Kidney glomerular epithelial cell (primary cell): ENCODE data around the gene ERBB2.
"Not testable (repeated sequence)": the region's sequence is repeated elsewhere in the genome, so short reads cannot be mapped to it uniquely, and the experiment has no call there.

Experiments used
- DNase-seq: peaks from one replicate; lab custom pipeline; 2025; lab: John Stamatoyannopoulos, UW

The ERBB2 gene

DNA sequence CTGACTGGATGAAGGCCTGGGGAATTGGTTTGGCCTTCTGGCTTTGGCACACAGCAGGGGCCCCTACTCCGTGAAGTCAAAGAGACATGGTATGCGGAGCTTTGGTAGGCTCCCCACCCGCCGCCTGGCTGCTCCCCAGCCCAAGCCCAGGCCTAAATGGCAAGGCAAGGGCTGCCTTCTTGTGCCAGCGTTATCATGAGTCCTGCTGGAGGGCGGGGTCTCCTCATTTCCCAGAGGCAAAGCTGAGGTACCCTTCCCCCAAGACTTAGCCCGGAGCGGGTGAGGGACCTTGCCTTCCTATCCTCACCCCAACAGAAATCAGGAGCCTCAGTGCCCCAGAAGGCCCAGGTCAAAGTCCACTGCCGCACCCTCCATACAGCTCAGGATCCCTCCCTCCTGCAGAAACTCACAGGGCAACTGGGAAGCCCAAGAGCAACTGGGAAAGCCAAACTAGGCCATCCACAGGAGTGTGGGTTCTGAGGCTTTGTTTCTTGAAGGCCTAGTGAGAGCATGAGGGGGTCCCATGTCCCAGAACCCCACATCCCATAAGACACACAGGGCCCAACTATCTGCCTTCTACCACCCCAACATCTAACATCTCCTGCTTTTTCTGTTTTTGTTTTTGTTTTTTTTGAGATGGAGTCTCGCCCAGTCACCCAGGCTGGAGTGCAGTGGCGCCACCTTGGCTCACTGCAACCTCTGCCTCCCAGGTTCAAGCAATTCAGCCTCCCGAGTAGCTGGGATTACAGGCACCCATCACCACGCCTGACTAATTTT is 21.3 kb upstream of the ERBB2 start:
- no peak for DNase-seq

- no peak for DNase-seq
Measured at GRCh38 chr17:39679521-39680192, 20.2 kb upstream of the ERBB2 start.

DNA sequence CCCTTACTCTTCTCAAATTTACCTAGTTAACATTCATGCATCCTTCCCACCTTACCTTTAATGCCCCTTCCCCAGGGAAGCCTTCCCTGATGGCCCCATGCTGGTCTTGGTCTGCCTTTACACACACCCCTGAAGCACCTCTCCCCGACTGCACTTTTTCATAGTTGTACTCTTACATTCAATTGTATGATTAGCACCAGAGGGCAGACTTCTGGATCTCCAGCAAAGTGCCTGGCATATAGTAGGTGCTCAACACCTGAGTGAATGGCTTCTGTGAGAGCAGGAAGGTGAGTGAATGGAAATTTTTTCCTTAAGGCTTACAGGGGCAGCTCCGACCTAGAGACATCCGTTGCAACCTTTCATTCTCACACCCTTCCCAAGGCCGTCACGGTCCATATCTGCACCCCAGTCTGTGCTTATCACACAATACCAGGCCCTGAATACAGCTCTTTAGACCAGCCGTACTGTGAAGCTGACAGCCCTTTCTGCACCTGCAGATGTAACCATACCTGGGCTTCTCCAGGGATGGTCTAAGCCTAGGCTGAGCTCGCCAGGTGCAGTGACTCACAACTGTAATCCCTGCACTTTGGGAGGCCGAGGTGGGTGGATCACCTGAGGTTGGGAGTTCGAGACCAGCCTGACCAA is 16.4 kb upstream of the ERBB2 start:
- DNase-seq: no peak

DNA sequence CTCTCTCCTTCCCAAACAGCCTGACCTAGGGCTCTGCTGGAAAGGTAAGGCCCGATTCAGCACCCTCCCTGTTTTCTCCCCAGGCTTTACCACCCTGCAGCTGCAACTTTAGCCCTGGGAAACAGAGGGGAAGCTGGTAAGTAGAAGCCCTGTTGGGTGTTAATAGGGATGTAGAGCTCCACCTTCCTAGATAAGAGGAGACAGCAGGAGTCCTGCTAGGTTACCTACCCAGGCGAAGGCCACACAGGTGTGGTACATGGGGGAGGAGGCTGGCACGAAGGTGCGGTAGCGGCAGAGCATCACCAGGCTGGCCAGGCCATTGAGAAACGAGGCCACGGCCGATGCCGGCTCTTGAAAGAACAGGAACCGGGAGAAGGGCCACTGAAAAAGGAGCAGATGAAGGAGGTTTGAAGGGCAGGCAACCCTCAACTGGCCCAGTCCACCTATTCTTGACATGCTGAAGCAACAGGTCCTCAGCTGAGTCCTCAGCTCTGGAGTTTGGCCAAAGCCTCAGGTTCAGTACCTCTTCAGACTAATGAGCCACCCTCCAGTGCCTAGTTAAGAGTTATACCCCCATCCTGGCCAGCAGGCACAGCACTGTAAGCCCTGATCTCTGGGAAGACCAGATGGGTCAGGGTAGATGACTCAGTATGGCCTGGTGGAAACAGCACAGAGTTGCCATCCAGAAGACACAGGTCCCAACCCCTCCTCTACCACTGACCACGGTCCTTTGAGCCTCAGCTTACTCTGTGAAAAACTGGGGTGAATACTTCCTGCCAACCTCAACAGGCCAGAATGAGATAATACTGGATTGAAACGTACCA is 15.3 kb upstream of the ERBB2 start:
- DNase-seq: no peak

GRCh38 chr17:39687101-39687545 is 12.7 kb upstream of the ERBB2 start:
- DNase-seq: no peak

- DNase-seq: peak; percentile 90
Measured at GRCh38 chr17:39687546-39688474, 12.1 kb upstream of the ERBB2 start, which contains the start of gene PGAP3. Gene PGAP3, minus strand, starts transcription at chr17:39688057. Its CDS starts 43 bp downstream, at chr17:39688014.

DNA sequence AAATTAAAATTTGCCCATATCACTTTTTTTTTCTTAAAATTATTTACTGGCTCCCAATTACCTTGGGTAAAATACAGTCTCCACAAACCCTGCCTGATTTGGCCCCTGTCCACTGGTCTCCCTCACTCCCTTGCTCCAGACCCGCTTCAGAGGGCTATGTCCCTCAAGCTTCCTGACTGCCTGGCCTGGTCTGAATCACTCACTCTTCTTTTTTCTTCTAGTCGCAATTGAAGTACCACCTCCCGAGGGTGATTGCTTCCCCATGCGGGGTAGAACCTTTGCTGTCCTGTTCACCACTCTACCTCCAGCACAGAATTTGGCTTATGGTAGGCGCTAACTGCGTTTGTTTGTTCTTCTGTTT is 11.4 kb upstream of the ERBB2 start:
- no peak for DNase-seq

GRCh38 chr17:39688945-39689344 is 10.9 kb upstream of the ERBB2 start:
- no peak for DNase-seq

DNA sequence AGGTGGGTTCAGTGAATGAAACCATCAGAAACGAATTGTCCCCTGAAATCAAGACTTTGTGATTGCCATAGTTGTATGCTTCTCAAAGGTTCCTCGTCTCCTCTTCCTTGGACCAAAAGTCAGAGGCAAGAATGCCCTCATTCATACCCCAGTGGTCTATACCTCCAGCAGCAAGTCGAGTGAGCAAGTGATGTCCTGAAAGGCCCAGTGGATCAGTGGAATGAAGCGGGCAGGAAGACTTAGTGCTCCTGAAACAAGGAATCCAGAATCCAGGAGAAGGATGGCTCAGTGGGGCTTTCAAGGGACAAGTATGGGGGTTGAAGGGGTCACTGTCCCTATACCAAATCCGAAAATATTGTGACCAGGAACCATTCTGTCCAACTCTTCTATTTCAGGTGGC is 5.3 kb upstream of the ERBB2 start:
- DNase-seq: no peak

DNA sequence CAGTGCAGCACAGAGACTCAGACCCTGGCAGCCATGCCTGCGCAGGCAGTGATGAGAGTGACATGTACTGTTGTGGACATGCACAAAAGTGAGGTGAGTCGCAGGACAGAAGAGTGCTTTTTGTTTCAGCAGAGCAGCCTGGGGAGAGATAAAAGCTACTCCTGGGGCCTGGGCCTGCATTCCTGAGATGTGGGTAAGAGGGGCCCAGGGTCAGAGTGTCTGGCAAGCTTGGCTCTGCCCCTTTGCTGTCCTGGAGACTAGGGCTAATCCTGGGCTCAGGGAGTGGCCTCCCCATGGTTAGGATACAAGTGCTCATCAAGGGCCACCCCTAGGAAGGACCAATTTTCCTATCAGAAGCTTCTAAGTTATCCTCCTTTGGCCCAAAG is 4.8 kb upstream of the ERBB2 start:
- DNase-seq: no peak

- no peak for DNase-seq
Measured at GRCh38 chr17:39696731-39697130, 3.1 kb upstream of the ERBB2 start.

DNA sequence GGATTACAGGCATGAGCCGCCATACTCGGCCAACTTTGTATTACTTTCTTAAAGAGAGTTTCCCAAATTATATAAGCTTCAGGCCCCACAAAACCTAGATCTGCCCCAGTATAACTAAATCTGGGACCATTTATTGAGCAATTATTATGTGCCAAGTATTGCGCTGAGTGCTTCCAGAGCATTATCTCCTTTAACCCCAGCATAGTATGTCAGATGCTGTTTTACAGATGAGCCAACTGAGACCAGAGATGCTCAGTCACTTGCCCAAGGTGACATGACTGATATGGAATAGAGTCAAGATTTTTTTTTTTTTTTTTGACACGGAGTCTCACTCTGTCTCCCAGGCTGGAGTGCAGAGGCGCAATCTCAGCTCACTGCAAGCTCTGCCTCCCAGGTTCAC is 1.9 kb upstream of the ERBB2 start:
- no peak for DNase-seq

- DNase-seq: not testable (repeated sequence)
Measured at GRCh38 chr17:39699157-39699817, 577 bp upstream of the ERBB2 start.

DNA sequence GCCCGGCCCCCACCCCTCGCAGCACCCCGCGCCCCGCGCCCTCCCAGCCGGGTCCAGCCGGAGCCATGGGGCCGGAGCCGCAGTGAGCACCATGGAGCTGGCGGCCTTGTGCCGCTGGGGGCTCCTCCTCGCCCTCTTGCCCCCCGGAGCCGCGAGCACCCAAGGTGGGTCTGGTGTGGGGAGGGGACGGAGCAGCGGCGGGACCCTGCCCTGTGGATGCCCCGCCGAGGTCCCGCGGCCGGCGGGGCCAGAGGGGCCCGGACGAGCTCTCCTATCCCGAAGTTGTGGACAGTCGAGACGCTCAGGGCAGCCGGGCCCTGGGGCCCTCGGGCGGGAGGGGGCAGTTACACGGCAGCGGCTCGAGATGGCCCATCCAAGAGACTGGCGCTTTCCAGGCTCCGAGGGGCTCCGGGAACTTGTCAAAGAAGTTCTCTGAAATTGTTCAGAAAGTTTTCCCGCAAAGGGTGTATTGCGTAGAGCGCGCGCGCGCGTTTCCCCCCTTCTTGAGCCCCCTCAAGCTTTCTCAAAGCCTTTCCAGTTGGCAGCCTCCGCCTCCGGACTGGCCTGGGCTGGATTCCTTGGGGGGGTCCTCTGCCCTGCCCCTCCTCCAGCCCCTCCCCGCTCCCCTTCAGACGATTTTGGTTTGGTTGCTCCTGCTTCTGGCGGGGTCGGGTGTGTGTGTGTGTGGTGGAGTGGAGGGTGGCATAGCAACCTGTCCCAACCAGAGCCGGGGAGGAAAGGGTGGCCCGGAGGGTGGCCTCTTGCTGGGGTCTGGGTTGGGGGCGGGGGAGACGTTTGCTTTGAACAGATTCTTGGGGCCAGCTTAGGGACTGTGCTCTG is 504 bp downstream of the ERBB2 start:
- DNase-seq: no peak

- DNase-seq: no peak
Measured at GRCh38 chr17:39701012-39701783, 1.3 kb downstream of the ERBB2 start.

DNA sequence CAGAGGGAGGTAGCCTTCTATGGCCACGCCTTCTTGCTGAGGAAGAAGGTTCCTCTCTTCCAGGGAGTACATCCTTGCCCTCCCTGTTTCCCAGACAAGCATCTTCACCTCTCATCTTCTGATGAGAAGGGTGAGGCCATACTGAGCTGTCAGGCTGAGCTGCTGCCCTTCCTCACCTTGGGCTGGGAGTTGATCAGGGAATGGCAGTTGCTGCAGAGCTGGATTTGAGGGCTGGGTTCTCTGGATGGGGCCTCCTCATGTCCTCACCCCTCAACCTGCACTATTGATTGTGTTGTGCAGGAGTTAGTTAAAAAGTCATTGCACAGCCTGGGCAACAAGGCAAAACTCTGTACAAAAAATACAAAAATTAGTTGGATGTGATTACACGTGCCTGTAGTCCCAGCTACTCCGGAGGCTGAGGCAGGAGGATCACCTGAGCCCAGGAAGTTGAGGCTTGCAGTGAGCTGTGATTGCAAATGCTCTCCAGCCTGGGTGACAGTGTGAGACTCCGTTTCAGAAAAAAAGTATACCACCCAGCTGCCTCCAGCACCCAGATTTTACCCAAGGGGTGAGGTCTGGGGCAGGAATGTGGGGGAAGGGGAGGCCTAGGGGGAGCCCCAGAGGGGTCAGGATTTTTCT is 2.0 kb downstream of the ERBB2 start:
- no peak for DNase-seq

GRCh38 chr17:39702901-39703893 is 3.3 kb downstream of the ERBB2 start:
- DNase-seq: no peak
